ENCODE measurements around the gene BORCS8.

DNA sequence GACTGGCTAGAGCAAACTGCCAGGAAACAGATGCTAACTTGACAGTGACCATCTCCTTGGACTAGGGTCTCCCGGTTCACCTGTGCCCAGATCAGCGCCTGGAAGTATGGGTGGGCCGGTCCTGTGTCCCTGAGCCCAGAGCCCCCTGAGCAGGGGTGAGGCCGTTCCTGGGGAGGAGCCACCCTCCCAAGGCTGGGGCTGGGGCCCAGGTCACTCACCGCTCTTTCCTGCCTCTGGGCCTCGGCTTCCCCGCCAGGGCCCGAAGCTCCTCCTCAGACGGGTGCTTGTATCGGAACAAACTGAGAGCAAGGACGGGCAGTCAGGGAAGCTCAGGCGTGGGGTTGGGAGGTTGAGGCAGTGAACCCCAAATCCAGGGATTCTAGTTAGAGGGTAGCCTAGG, 59.0 kb downstream of the BORCS8 start:
- TF ChIP-seq JUN (IDR thresholded peaks at IDR 0.05; ENCODE audit: borderline replicate concordance, insufficient read depth, insufficient read length, low read depth) = no peak
- TF ChIP-seq EZH2 (IDR thresholded peaks at IDR 0.05; ENCODE audit: borderline replicate concordance, low read depth, low read length, severe bottlenecking) = no peak
- TF ChIP-seq, protein P1, sequence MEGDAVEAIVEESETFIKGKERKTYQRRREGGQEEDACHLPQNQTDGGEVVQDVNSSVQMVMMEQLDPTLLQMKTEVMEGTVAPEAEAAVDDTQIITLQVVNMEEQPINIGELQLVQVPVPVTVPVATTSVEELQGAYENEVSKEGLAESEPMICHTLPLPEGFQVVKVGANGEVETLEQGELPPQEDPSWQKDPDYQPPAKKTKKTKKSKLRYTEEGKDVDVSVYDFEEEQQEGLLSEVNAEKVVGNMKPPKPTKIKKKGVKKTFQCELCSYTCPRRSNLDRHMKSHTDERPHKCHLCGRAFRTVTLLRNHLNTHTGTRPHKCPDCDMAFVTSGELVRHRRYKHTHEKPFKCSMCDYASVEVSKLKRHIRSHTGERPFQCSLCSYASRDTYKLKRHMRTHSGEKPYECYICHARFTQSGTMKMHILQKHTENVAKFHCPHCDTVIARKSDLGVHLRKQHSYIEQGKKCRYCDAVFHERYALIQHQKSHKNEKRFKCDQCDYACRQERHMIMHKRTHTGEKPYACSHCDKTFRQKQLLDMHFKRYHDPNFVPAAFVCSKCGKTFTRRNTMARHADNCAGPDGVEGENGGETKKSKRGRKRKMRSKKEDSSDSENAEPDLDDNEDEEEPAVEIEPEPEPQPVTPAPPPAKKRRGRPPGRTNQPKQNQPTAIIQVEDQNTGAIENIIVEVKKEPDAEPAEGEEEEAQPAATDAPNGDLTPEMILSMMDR (IDR thresholded peaks at IDR 0.05; ENCODE audit: extremely low read depth in 1 of 2, insufficient read depth in 1 of 2, low read depth in 1 of 2, low read length in 2 of 2) = no peak
- no peak for TF ChIP-seq POLR2A (IDR thresholded peaks at IDR 0.05; ENCODE audit: low read depth, low read length)
- no peak for TF ChIP-seq POLR2AphosphoS5 (IDR thresholded peaks at IDR 0.05; ENCODE audit: insufficient read depth, low read depth, low read length)
- no peak for TF ChIP-seq FOS (IDR thresholded peaks at IDR 0.05; ENCODE audit: borderline replicate concordance, insufficient read depth, low read length)
- TF ChIP-seq MYC (IDR thresholded peaks at IDR 0.05; ENCODE audit: low read depth, low read length) = no peak
